Testis (tissue), 2 donors: ENCODE data around the gene CDCA5.

ENCODE experiments used
- POLR2A ChIP-seq: fragments of 450-650 bp; IDR thresholded peaks from one replicate; pipeline ENCODE4 v1.6.1; 2017; ENCODE audit warnings: antibody characterized with exemption, mild to moderate bottlenecking, moderate library complexity
- TF ChIP-seq, protein P1 (sequence below), 3 experiments: fragments of 450-650 bp in 2 of 3; fragments of 200-600 bp in 1 of 3; sonication (generic) in 1 of 3; IDR thresholded peaks; one replicate each; pipeline ENCODE4 v1.5.1; 2016 to 2019; ENCODE audit warnings: antibody characterized with exemption in 3 of 3, mild to moderate bottlenecking in 2 of 3, moderate library complexity in 1 of 3

- TF ChIP-seq, protein P1, sequence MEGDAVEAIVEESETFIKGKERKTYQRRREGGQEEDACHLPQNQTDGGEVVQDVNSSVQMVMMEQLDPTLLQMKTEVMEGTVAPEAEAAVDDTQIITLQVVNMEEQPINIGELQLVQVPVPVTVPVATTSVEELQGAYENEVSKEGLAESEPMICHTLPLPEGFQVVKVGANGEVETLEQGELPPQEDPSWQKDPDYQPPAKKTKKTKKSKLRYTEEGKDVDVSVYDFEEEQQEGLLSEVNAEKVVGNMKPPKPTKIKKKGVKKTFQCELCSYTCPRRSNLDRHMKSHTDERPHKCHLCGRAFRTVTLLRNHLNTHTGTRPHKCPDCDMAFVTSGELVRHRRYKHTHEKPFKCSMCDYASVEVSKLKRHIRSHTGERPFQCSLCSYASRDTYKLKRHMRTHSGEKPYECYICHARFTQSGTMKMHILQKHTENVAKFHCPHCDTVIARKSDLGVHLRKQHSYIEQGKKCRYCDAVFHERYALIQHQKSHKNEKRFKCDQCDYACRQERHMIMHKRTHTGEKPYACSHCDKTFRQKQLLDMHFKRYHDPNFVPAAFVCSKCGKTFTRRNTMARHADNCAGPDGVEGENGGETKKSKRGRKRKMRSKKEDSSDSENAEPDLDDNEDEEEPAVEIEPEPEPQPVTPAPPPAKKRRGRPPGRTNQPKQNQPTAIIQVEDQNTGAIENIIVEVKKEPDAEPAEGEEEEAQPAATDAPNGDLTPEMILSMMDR (IDR thresholded peaks at IDR 0.05), result no peak
- TF ChIP-seq POLR2A, result no peak
These were observed 43.8 kb upstream of the CDCA5 start for GRCh38 chr11:65127473-65128181.
